GM12878 (cell line): Measurements from ENCODE around the gene TM9SF4. TPM values are rescaled to one million over a fixed set of nuclear protein-coding genes. Genes with fewer than 3 reads are reported as not detected.

ENCODE experiments used
- ATAC-seq: fragments of 200-7000 bp; cut with Tn5 transposase; 3 replicates; pipeline ENCODE4 v1.9.1; 2020; ENCODE audit warnings: mild to moderate bottlenecking, moderate library complexity
- BruUV-seq: library from RNA; stranded (reverse); fragments of 400-500 nt; replicated peaks from 2 replicates; lab custom pipeline; 2021; lab: Mats Ljungman, UMichigan
- CTCF ChIA-PET: fragments of 300-600 bp; sonication (Branson Sonifier 250); formaldehyde crosslinking; extraction: SDS; loops from one replicate; lab custom pipeline; 2021; ENCODE audit warnings: inconsistent platforms; lab: Yijun Ruan, JAX
- POLR2A ChIA-PET: fragments of 350-600 bp; formaldehyde crosslinking; extraction: SDS; loops from one replicate; lab custom pipeline; 2021; ENCODE audit warnings: inconsistent platforms; lab: Charles Lee
- RAD21 ChIA-PET: fragments of 300-600 bp; sonication (Branson Sonifier 250); formaldehyde crosslinking; loops from one replicate; lab custom pipeline; 2023; ENCODE audit warnings: antibody characterized with exemption; ENCODE audit not compliant: unreplicated experiment; lab: Charles Lee
- SMC1A ChIA-PET: fragments of 300-600 bp; sonication (Branson Sonifier 250); formaldehyde crosslinking; loops from one replicate; lab custom pipeline; 2023; ENCODE audit not compliant: unreplicated experiment, uncharacterized antibody; lab: Charles Lee
- DNase-seq: peaks from one replicate; pipeline ENCODE4 v3.0.0-alpha.2; 2011; ENCODE audit warnings: low read depth, low spot score
- FAIRE-seq: peaks from 3 replicates; lab custom pipeline; 2011; peaks lifted over from hg19 to GRCh38; lab: Jason Lieb, UNC
- H2AFZ ChIP-seq: 2 replicates; pipeline ENCODE4 v1.6.0; 2011; ENCODE audit warnings: low read depth, low read length, control low read depth; ENCODE audit not compliant: control insufficient read depth
- H3K27ac ChIP-seq: 2 replicates; pipeline ENCODE4 v1.5.1; 2011; ENCODE audit warnings: control low read depth; ENCODE audit not compliant: control insufficient read depth, insufficient read depth
- H3K27me3 ChIP-seq, 2 experiments: replicated peaks in 1 of 2; 2 replicates each; pipeline versions ENCODE4 v1.6.0 to v1.6.1; 2011; ENCODE audit warnings: low read length in 1 of 2; ENCODE audit not compliant: control insufficient read depth in 2 of 2, insufficient read depth in 2 of 2
- H3K36me3 ChIP-seq, 2 experiments: 2 replicates each; pipeline ENCODE4 v1.5.1; 2011; ENCODE audit warnings: low read length in 1 of 2; ENCODE audit not compliant: control insufficient read depth in 2 of 2, insufficient read depth in 2 of 2
- H3K4me1 ChIP-seq: 2 replicates; pipeline ENCODE4 v1.6.1; 2011; ENCODE audit warnings: mild to moderate bottlenecking, low read length, moderate library complexity, mixed read lengths; ENCODE audit not compliant: control insufficient read depth, insufficient read depth
- H3K4me2 ChIP-seq: 2 replicates; pipeline ENCODE4 v1.6.0; 2011; ENCODE audit warnings: control low read depth; ENCODE audit not compliant: control insufficient read depth, insufficient read depth
- H3K4me3 ChIP-seq: fragments of 200-600 bp; sonication (generic); 2 replicates; pipeline ENCODE4 v1.5.1; 2016
- H3K79me2 ChIP-seq: 2 replicates; pipeline ENCODE4 v1.6.0; 2011; ENCODE audit warnings: low read length; ENCODE audit not compliant: control insufficient read depth, insufficient read depth
- H3K9ac ChIP-seq: 2 replicates; pipeline ENCODE4 v1.8.0; 2011; ENCODE audit warnings: low read length, control low read depth, mixed read lengths; ENCODE audit not compliant: control insufficient read depth, insufficient read depth
- H3K9me3 ChIP-seq: replicated peaks from 3 replicates; pipeline ENCODE4 v1.5.1; 2011; ENCODE audit warnings: mild to moderate bottlenecking, low read length; ENCODE audit not compliant: control insufficient read depth, insufficient read depth
- H4K20me1 ChIP-seq: 2 replicates; pipeline ENCODE4 v1.6.0; 2011; ENCODE audit not compliant: control insufficient read depth, insufficient read depth
- CBX3 ChIP-seq: fragments of 200-600 bp; sonication (generic); IDR thresholded peaks from 2 replicates; pipeline ENCODE4 v1.6.1; 2016; ENCODE audit warnings: low read depth, borderline replicate concordance
- CHD2 ChIP-seq: IDR thresholded peaks from 2 replicates; pipeline ENCODE4 v1.6.1; 2011; ENCODE audit warnings: low read depth, low read length, improper control_type of control experiment, borderline replicate concordance
- CREB1 ChIP-seq: IDR thresholded peaks from 2 replicates; pipeline ENCODE4 v1.6.1; 2012; ENCODE audit warnings: low read depth, mild to moderate bottlenecking, inconsistent platforms
- CUX1 ChIP-seq: IDR thresholded peaks from 2 replicates; pipeline ENCODE4 v1.6.1; 2012; ENCODE audit warnings: improper control_type of control experiment, low read depth, low read length; ENCODE audit not compliant: insufficient replicate concordance
- EGR1 ChIP-seq, 2 experiments: IDR thresholded peaks; 1 replicate in 1 of 2; 2 replicates in 1 of 2; pipeline ENCODE4 v1.6.1; 2011 to 2012; ENCODE audit warnings: low read depth in 2 of 2, low read length in 2 of 2, borderline replicate concordance in 1 of 2, mild to moderate bottlenecking in 1 of 2, moderate library complexity in 1 of 2
- HDAC2 ChIP-seq: fragments of 200-600 bp; sonication (generic); IDR thresholded peaks from 2 replicates; pipeline ENCODE4 v1.6.1; 2017
- KDM1A ChIP-seq: fragments of 200-600 bp; sonication (generic); IDR thresholded peaks from 2 replicates; pipeline ENCODE4 v1.6.1; 2016; ENCODE audit warnings: borderline replicate concordance
- KLF5 ChIP-seq: fragments of 450-650 bp; IDR thresholded peaks from 2 replicates; pipeline ENCODE4 v1.6.1; 2014; ENCODE audit warnings: mild to moderate bottlenecking; ENCODE audit not compliant: partially characterized antibody
- MXI1 ChIP-seq: fragments of 150-350 bp; IDR thresholded peaks from 2 replicates; pipeline ENCODE4 v1.6.1; 2011; ENCODE audit warnings: low read depth, mild to moderate bottlenecking, inconsistent platforms, low read length, improper control_type of control experiment
- SP1 ChIP-seq: IDR thresholded peaks from one replicate; pipeline ENCODE4 v1.6.1; 2011; ENCODE audit warnings: low read depth, low read length
- STAT3 ChIP-seq: IDR thresholded peaks from 2 replicates; pipeline ENCODE4 v1.6.1; 2011; ENCODE audit warnings: low read depth, low read length, improper control_type of control experiment
- TCF7 ChIP-seq: IDR thresholded peaks from 2 replicates; pipeline ENCODE4 v1.6.1; 2014; ENCODE audit warnings: antibody characterized with exemption, borderline replicate concordance
- ZNF207 ChIP-seq: fragments of 450-650 bp; IDR thresholded peaks from 2 replicates; pipeline ENCODE4 v1.6.1; 2014; ENCODE audit warnings: antibody characterized with exemption, mild to moderate bottlenecking, borderline replicate concordance
- WGBS: methylation state at CpG from one replicate; pipeline ENCODE4 v1.1.6; 2016; ENCODE audit warnings: low lambda C conversion rate; ENCODE audit not compliant: insufficient replicate concordance, insufficient coverage; ENCODE audit errors: missing lambda C conversion rate; 5-methylcytosine and 5-hydroxymethylcytosine counted together
- in situ Hi-C: fragments of 300-500 bp; cut with MboI; formaldehyde crosslinking; loops from 9 replicates; pipeline ENCODE4 v1.14.3; 2018; ENCODE audit warnings: mixed read lengths
- intact Hi-C: fragments of 100-400 bp; cut with micrococcal nuclease; formaldehyde crosslinking; loops from one replicate; pipeline ENCODE4 v1.14.2; 2022; ENCODE audit not compliant: unreplicated experiment
- polyA plus RNA-seq, 11 experiments: library from polyadenylated mRNA; depleted of rRNA in 4 of 11; unstranded in 6 of 11; stranded (reverse) in 5 of 11; fragments of >200 nt; fragmentation: Nextera tagmentation in 4 of 11; fragmentation: Illumina TruSeq in 1 of 11; extraction: Ambion mirVana in 4 of 11; extraction: Trizol in 1 of 11; gene quantifications; 1 replicate in 1 of 11; 2 replicates in 10 of 11; pipeline versions ENCODE4 v1.2.1 to v1.2.3, GENCODE V29; 2011 to 2016; ENCODE audit warnings: inconsistent platforms in 2 of 11, missing spikeins in 2 of 11, low read depth in 1 of 11
- total RNA-seq, 4 experiments: library from RNA; depleted of rRNA in 3 of 4; stranded (reverse); fragments of >200 nt in 3 of 4; fragmentation: Illumina TruSeq in 1 of 4; extraction: Trizol in 1 of 4; gene quantifications; 2 replicates each; pipeline versions ENCODE4 v1.2.1 to v1.2.3, GENCODE V29; 2013 to 2021

The TM9SF4 gene
- total and polyA plus RNA-seq, 10 of the 15 experiments (the other 5 are each of a cell fraction or from before 2014, with no cell fraction given) = 8.5 to 47.8 (median 24.3) TPM

GRCh38 chr20:32115211-32115767 is 5.8 kb downstream of the TM9SF4 start:
- ChIA-PET POLR2A (interaction anchor here (0.7 kb wide), 1 partner anchor 109 kb away, joined by 3 read pairs; no protein-coding TSS in a partner anchor), SMC1A (interaction anchor here (1.5 kb wide), 1 partner anchor 24 kb away, joined by 6 read pairs; no protein-coding TSS in a partner anchor)
- H3K9me3 ChIP-seq = no peaks in the 10 kb centered on the region

More at GRCh38 chr20:32115211-32115767, 5.8 kb downstream of the TM9SF4 start:
- peaks cover 56% of the 10 kb centered on the region for H3K79me2 ChIP-seq
- H4K20me1 ChIP-seq = 0 out of 2 replicates have a peak, but pooled peaks cover 4% of the 10 kb centered on the region
- TF ChIP-seq HDAC2 (no peak), STAT3 (no peak), EGR1 (IDR thresholded peaks at IDR 0.05; ENCODE audit: borderline replicate concordance in 1 of 2, low read depth in 2 of 2, low read length in 2 of 2) (no peak), CREB1 (no peak), MXI1 (no peak), ZNF207 (no peak), SP1 (no peak), KLF5 (no peak), KDM1A (no peak), CBX3 (no peak), CHD2 (no peak), TCF7 (no peak), CUX1 (no peak)
- H3K36me3 ChIP-seq = no peaks in the 10 kb centered on the region; a peak in 3 of 4 replicates
- H3K27me3 ChIP-seq = no peaks in the 10 kb centered on the region
- no peak overlapping the region for H3K4me3 ChIP-seq
- no peak overlapping the region for H3K4me2 ChIP-seq
- FAIRE-seq = no peak
- no peak for ATAC-seq
- ChIA-PET CTCF (interaction anchor here (1.1 to 1.4 kb wide), 2 partner anchors 12 to 536 kb away, joined by 3 read pairs; no protein-coding TSS in a partner anchor), RAD21 (no interaction called here)
- H3K4me1 ChIP-seq = peaks cover 20% of the 10 kb centered on the region
- intact Hi-C loops (no loop called here), in situ Hi-C loops (no loop called here)
- H3K27ac ChIP-seq = no peak overlapping the region
- no peak overlapping the region for H2AFZ ChIP-seq
- no TSS peak for BruUV-seq
- 65% methylated on average over 5 of the region's 5 CpGs for WGBS
- no peak for DNase-seq
- no peak overlapping the region for H3K9ac ChIP-seq
